Fibroblast of the aortic adventitia (primary cell): ENCODE results near the gene PARD3B. TPM values are rescaled to one million over a fixed set of nuclear protein-coding genes. Genes with fewer than 3 reads are reported as not detected.

Experiments used
- DNase-seq: peaks from one replicate; pipeline ENCODE4 v3.0.0-alpha.2; 2010; ENCODE audit warnings: low read depth
- H3K4me3 ChIP-seq: 2 replicates; pipeline ENCODE4 v1.5.1; 2011; ENCODE audit warnings: low read depth, mild to moderate bottlenecking, control low read depth, low read length, moderate library complexity
- CTCF ChIP-seq: IDR thresholded peaks from 2 replicates; pipeline ENCODE4 v1.5.1; 2011; ENCODE audit warnings: mild to moderate bottlenecking, low read length, control low read depth, inconsistent platforms; ENCODE audit not compliant: insufficient read depth
- total RNA-seq: library from RNA; depleted of rRNA; stranded (reverse); fragments of >200 nt; gene quantifications from 2 replicates; pipeline ENCODE4 v1.2.3, GENCODE V29; 2012; ENCODE audit warnings: low replicate concordance

Gene PARD3B
- total RNA-seq, 1 donor = 15.9 TPM

- no peak overlapping the region for H3K4me3 ChIP-seq
- TF ChIP-seq CTCF = no peak
- DNase-seq = no peak
Observed at GRCh38 chr2:205441524-205441923, 896.2 kb downstream of the PARD3B start.

GRCh38 chr2:205448189-205448588 lies 902.9 kb downstream of the PARD3B start:
- DNase-seq = no peak
- no peak for TF ChIP-seq CTCF
- no peak overlapping the region for H3K4me3 ChIP-seq

- no peak for TF ChIP-seq CTCF
- DNase-seq = no peak
- H3K4me3 ChIP-seq = no peak overlapping the region
Observed at GRCh38 chr2:205451901-205452512, 906.7 kb downstream of the PARD3B start.

- H3K4me3 ChIP-seq = no peak overlapping the region
- DNase-seq = no peak
- no peak for TF ChIP-seq CTCF
Observed at GRCh38 chr2:205453202-205453601, 907.9 kb downstream of the PARD3B start.

GRCh38 chr2:205456682-205457081 lies 911.4 kb downstream of the PARD3B start:
- no peak for TF ChIP-seq CTCF
- no peak overlapping the region for H3K4me3 ChIP-seq
- DNase-seq = no peak

- no peak for TF ChIP-seq CTCF
- DNase-seq = no peak
- H3K4me3 ChIP-seq = no peak overlapping the region
Observed at GRCh38 chr2:205460217-205460616, 914.9 kb downstream of the PARD3B start.

- no peak for TF ChIP-seq CTCF
- DNase-seq = no peak
- H3K4me3 ChIP-seq = no peak overlapping the region
Observed at GRCh38 chr2:205461169-205461568, 915.9 kb downstream of the PARD3B start.
